ENCODE measurements around the gene MAP3K1. TPM values are rescaled to one million over a fixed set of nuclear protein-coding genes. Genes with fewer than 3 reads are reported as not detected.
"Not testable (repeated sequence)": the region's sequence is repeated elsewhere in the genome, so short reads cannot be mapped to it uniquely, and the experiment has no call there.

The MAP3K1 gene
- 2.3 and 3.3 TPM in 2 replicates for total RNA-seq (2014; rRNA removed)
- polyA plus RNA-seq (2012) = 1.0 TPM

DNA sequence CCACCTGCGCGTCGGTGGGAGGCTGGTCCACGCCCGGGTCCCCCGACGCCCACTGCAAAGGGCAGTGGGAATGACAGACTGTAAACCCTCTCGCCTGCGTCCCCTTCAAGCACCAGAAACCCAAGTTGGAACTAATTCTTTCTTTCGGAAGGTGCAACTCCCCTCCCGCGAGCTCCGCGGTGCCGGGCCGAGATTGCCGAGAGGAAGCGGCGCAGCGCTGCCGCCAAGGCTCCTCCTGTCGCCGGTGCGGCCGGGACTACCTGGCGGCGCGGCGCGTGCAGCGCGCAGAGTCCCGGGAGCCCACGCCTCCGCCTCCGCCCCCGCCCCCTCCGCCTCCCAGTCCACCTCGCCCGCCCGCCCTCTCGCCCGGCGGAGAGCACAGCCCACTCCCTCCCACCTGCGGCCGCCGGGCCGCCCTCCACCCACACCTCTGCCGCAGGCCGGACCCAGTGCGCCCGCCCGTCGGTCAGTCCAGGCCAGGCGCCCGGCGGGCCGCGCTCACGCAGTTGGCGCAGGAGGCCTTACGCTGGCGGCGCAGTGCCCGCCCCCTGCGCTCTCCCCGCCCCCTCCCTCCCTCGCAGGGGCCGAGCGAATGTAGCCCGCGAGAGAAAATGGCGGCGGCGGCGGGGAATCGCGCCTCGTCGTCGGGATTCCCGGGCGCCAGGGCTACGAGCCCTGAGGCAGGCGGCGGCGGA lies at the start of gene MAP3K1:
Gene MAP3K1 (plus strand): TSS at position 587 of the 695 bp plus-strand sequence. CDS start 25 bp downstream, at position 612.
- peak; percentile 59 for DNase-seq (ENCODE audit: low read depth)

DNA sequence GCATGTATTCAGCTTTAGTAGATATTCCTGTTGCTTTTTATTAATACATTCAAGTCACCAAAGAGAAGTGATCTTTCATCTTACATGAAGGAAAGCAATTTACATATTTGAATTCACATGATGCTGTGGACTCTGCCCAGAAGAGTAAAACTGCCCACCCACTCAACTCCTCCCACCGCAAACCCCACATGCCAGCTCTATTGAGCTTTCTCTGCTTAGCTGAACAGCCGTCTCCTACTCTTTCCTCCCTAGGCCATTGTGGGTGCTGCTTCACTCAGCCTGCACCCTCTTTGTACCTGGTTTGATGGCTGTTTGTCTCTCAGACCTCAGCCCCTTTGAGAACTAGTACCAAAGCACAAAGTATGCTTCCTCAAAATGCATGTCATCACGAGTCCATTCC lies 48.4 kb upstream of the MAP3K1 start:
- DNase-seq (ENCODE audit: low read depth) = no peak

DNA sequence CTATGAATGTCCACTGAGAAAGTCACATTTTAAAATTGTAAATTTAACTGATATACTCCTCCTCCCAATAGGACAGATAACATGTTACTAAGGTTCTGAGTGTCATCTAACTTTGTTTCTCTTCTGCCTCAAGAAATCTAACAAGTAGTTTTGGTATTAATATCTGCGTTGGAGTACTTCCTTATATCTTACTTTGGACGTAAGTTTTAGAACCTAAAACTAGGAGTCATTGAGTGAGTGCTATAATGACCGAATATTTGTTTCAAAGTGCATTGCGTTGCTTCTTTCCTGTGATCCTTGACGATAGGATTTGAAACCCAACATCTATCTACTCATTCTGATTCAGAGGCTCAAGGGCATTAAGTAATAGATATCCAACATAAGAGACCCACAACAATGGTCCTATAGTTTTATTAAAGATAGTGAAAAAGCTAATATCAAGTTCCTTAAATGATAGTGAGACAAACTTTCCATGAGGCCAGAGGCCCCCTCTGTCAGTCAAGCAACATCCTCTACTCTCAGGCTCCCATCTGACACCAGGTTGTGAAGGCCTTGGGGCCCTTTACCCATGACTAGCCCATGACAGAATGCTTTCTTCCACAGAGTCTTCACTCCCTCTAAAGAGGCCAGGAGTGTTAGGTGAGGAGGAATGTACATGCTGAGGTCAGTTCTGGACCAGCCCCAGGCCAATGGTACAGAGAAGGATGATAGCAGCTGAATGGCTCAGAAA lies 45.3 kb upstream of the MAP3K1 start:
- no peak for DNase-seq (ENCODE audit: low read depth)

DNA sequence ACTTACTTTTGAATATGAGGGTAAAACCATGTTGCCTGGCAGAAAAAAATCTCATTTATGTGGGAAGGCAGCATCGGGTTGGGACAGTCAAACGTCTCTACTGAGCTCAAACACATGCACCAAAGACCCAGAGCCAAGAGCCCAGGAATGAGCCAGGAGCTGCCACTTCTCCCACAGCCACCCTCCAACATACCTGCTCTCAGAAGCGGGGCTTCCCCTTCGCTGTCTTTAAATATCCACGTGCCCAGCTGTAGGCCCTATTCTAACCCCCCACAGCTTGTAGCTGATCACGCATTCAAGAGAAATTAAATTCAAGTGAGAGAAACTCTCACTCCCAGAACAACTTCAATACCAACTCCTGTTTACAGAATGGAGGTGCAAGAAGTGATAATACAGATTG lies 42.6 kb upstream of the MAP3K1 start:
- DNase-seq (ENCODE audit: low read depth) = no peak

DNA sequence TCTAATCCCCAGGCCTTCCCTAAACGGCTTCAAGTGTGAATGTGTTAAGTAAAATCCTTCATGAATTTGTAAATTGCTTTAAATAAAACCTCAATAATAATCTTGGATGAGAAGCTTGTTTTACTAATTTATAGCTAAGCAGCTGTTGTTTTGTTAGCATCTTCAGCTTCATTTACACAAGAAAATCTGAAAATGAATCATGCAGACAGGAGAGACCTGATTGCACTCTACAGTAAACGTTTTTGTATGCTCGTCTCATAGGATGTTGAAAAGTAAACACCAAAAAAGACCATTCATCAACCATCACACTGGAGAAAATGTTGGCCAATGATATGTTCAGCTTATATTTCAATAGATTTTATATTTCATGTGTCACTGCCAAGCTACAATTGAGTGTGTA lies 40.4 kb upstream of the MAP3K1 start:
- DNase-seq (ENCODE audit: low read depth) = no peak

DNA sequence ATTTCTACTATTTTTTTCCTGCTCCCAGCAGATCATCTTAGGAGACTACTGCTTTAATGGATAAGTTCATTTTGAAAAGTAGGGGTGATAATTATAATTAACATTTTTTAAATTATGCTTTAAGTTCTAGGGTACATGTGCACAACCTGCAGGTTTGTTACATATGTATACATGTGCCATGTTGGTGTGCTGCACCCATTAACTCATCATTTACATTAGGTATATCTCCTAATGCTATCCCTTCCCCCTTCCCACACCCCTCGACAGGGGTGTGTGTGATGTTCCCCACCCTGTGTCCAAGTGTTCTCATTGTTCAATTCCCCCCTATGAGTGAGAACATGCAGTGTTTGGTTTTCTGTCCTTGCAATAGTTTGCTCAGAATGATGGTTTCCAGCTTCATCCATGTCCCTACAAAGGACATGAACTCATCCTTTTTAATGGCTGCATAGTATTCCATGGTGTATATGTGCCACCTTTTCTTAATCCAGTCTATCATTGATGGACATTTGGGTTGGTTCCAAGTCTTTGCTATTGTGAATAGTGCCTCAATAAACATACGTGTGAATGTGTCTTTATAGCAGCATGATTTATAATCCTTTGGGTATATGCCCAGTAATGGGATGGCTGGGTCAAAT lies 39.0 kb upstream of the MAP3K1 start:
- DNase-seq (ENCODE audit: low read depth) = not testable (repeated sequence)

DNA sequence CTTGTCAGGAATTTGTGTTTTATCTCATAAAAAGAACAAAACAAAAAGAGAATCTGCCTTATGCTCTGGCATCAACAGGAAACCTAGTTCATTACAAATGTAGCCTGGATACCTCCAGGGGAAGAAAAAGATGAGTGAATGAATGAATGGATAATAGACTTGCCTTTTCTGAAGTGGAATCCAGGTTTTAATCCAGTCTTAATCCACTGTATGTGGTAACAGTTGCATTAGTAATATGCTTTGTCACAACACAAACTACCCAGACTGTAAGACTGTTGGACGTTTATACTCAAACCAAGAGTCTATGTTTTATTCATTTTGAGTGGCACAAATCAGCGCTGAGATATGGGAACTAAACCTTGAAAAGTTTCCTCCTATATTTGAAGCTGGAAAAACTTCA lies 32.1 kb upstream of the MAP3K1 start:
- no peak for DNase-seq (ENCODE audit: low read depth)

DNA sequence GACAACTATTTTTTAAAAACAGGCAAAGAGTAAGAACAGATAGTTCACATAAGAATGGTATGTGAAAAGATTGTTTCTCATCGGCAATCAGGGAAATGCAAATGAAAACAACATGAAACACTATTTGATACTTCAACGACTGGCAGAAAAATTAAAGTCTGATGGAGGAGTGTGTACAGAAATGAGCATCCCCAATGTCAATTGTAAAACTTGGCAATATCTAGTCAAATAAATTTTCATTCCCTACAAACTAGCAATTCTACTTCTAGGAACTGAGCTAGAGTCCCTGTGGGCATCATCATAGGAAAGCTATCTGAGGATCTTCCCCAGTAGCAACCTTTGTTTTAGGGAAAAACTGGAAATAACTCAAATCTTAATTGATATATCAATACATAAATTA lies 29.0 kb upstream of the MAP3K1 start:
- no peak for DNase-seq (ENCODE audit: low read depth)

DNA sequence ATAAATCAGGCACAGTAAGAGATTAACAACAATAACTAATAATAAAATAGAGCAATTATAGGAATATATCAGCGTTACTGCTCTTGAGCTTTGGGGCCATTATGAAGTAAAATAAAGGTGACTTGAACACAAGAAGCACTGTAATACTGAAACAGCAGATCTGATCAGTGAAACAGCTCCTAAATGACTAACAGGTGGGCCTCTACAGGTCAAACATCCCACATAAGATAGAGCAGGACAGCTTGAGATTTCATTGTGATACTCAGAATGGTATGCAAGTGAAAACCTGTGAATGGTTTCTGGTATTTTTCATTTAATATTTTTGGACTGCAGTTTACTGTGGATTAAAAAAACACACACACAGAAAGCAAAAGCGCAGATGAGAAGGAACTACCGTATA lies 24.0 kb upstream of the MAP3K1 start:
- DNase-seq (ENCODE audit: low read depth) = no peak

DNA sequence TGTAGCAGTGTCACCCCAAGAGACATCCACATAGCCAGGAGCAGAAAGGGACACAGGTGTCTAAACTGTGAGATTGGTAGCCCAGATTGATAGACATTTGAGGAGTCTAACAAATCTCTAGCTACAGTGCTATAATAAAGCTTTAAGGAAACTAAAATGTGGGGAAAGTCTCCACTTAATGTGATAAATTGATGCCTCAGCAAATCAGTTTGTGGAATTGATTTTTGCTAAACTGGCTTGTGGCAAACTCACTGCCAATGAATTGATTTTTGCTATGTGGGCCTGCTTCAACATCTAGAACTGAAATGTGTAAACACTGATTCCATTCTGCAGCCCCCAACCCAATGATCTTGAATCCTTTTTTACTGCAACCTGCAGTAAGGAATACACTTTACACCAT lies 16.8 kb upstream of the MAP3K1 start:
- no peak for DNase-seq (ENCODE audit: low read depth)

DNA sequence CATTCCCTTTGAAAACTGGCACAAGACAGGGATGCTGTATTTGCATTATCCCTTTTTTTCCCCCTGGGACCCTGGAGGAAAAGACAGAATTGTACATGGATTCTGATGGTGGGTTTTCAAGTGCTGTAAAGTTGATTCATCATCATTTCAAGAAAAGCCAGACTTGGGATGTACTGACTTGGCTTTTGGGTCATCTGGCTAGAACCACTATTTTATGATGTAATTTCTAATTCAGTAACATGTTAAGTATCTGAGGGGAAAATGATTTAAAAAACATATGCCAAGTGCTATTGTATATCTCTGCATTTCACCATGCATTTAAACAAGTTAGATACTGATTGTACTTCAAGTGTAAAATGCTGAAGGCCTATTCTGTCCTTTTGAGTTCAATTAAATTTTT lies 15.2 kb upstream of the MAP3K1 start:
- no peak for DNase-seq (ENCODE audit: low read depth)

DNA sequence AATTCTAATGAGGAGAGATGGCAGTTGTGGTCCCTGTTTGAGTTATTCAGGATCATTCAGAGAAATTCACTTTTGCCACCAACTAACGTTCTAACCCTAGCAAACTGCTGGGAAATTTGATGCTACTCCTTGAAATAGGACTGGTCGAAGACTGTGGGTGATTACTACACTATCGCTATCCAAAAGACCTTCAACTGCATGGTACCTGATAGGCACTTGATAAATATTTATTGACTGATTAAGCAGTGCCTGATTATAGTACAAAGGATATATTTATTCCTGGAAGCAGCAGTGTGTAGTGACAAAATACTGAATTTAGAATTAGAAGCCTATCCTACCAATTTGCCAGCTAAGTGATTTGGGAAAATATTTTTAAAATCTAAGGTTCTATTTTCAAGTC lies 14.1 kb upstream of the MAP3K1 start:
- DNase-seq (ENCODE audit: low read depth) = no peak

DNA sequence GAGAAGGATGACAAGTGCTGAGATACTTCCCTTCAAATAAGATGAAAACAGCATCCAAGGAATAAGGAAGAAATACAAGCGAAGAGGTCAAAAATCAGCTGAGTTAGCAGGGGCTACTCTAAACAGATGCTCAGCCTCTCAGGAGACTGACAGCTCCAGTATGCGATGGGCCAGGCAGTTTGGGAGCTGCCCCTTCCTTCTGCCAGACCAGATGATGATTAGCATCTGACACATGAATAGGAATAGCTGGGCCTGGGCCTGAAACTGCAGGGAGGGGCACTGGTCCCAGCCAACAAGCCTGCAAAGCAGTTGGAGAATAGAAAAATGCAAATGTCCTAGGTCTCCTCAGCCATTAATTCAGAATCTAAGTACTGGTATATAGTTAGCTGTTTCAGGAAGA lies 13.1 kb upstream of the MAP3K1 start:
- no peak for DNase-seq (ENCODE audit: low read depth)

DNA sequence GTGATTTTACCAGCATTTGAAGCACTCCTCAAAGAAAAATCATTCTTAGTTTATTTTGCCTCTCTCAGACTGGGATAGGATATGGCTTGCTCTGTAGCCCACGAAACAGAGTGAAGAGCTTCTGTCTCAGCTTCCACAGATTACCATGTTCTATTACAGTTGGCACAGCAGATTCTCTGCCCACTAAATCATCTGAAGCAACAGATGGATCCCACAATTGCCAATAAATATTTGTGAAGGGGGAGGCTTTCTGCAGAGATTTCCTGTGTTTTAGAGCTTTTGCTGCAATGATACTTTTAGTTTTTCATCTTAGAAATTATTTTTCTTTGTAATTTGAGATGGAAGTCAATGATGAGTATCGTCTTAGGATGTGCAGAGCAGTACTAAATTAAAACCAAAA lies 12.3 kb upstream of the MAP3K1 start:
- no peak for DNase-seq (ENCODE audit: low read depth)

DNA sequence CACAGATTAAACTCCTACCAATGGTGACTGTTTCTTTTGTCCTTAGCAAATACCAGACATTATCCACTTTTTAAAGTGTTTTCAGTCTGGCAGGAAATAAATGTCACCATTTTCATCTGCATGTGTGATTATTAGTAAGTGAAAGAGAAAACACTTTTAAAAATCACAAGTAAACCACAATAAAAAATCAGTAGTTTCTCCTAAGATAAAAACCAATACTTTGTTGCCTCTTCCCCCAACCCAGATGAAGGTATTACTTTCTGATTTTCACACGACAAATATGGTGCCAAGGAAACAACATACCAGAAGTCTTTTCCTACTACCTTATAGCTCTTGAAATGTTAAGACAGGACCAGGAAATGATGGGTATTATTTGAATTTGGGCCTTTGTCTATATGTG lies 11.5 kb upstream of the MAP3K1 start:
- DNase-seq (ENCODE audit: low read depth) = no peak

DNA sequence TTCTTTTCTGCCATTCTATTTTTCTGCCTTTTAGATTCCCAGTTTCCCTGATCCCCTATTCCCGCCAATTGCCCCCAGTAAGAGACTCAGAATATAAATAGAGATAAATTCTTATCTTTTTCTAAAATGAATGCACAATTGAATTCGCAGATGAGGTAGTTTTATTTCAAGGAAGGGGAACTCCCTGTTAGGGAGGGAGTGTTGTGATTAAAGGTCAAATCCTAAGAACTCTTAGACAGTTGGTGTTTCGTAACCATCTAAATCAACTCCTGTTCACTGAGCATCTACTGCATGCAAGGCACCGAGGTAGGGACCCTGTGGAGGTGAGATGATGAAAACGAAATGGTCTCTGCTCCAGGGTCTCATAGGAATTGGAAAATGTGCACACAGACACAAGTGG lies 7.7 kb upstream of the MAP3K1 start:
- DNase-seq (ENCODE audit: low read depth) = no peak

DNA sequence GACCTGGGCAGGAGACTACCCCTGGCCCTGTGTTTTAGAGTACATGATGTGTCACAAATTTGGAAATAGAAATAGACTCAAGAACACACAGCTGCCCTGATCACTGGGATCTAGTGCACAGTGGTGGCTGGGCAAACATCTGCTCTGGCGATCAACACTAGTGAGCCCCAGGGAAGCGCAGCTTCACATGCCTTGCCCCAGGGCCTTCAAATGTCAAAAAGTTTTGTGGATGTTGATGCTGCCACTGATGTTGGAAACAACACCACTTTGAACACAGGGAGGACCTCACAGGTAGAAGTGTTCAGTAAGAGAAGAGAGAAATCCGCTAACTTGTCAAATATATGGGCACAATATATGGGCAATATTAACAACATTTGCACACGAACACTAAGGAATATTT lies 7.1 kb upstream of the MAP3K1 start:
- no peak for DNase-seq (ENCODE audit: low read depth)

DNA sequence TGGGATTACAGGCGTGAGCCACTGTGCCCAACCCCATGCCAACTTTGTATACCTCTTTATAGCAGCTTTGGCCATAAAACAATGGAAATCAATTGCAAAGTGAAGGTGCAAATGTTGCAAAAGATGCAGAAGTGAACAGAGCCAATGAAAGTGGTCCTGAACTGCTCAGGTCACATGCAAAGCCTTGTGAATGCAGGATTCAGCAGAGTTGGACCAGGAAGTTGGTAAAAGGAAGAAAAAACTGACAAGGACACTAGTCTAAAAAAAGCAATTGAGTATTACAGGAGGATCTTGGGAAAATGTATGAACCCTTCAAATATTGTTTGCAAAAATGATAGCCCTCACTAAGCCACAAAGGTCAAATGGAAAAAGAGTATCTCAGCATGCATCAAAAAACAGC lies 4.5 kb upstream of the MAP3K1 start:
- no peak for DNase-seq (ENCODE audit: low read depth)

DNA sequence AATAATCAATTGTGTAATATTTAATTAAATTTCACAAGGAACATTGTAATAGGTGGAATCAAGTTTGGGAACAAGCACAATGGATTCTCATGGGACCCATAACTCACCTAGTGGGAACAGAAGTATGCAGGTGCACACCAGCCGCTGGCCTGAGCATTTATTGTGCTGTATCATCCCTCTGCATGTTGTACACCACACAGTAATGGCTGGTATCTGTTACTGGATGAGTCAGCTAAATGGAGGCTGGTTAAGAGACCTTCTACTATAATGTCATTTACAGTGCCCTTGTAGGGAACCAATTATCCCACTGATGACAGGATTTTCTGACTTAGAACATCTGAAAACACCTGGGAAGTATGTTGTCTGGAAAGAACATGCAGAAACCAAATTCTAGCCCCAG lies 3.2 kb upstream of the MAP3K1 start:
- DNase-seq (ENCODE audit: low read depth) = peak; percentile 5

DNA sequence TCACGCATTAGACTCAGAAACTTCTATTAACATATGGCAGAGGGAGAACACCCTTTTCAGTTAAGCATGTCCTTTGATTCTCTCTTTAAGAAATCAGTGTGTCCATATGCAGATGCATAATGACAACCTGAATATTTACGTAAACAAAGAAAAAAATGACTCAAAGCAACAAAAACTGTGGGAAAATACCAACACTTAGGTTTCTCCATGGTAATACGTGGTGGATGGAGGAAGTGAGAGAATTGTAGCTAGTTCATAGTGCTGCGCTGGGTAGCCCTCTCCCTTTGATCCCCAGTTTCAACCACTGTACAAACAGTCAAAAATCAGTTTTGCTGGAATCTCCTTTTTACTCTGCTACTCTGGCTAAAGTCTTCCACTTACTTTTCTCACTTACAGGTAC lies 2.0 kb upstream of the MAP3K1 start:
- no peak for DNase-seq (ENCODE audit: low read depth)

DNA sequence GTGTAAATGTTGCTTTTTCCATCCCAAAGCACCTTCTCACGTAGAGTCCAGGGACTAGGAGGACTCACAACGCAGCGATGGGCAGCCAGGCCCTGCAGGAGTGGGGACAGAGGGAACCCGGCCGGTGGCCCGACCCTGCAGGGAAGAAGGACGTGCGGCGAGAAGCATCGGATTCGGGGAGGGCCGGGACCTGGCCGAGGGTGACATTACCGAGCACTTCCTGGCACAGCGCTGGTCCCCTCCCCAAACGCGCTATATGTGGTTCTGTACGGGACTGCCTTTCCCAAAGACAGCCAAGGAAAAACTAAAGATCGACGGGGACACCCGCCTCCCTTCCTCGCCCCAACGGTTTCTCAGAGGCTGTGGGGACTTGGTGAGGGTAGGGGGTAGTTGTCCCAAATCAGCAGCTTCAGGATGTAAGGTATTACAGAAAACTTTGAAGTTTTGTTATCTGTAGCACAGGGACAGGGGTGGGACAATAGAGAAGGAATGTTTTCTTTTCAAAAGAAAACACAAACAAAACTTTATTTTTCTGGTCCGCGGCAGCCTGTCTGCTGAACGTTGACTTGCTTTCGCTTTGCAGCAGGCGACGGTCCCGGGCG lies 887 bp upstream of the MAP3K1 start:
- DNase-seq (ENCODE audit: low read depth) = no peak
